GDM1 (cell line): ENCODE data around the gene LCP2.
"Not testable (repeated sequence)": the region's sequence is repeated elsewhere in the genome, so short reads cannot be mapped to it uniquely, and the experiment has no call there.

Source experiments
- DNase-seq: peaks from one replicate; lab custom pipeline; 2025; lab: John Stamatoyannopoulos, UW

The LCP2 gene

GRCh38 chr5:170273968-170274710, 23.4 kb downstream of the LCP2 start:
- peak; percentile 36 for DNase-seq

GRCh38 chr5:170270293-170271069, 27.1 kb downstream of the LCP2 start:
- no peak for DNase-seq

- no peak for DNase-seq
Measured at GRCh38 chr5:170269579-170269978, 28.0 kb downstream of the LCP2 start.

GRCh38 chr5:170268884-170269283, 28.7 kb downstream of the LCP2 start:
- peak; percentile 76 for DNase-seq

GRCh38 chr5:170268153-170268689, 29.4 kb downstream of the LCP2 start:
- no peak for DNase-seq

GRCh38 chr5:170267431-170268152, 30.0 kb downstream of the LCP2 start:
- DNase-seq, result peak; percentile 23

- DNase-seq, result no peak
Measured at GRCh38 chr5:170266570-170267381, 30.8 kb downstream of the LCP2 start.

GRCh38 chr5:170265522-170265921, 32.1 kb downstream of the LCP2 start:
- DNase-seq, result no peak

GRCh38 chr5:170263906-170264305, 33.7 kb downstream of the LCP2 start:
- DNase-seq, result no peak

GRCh38 chr5:170262061-170263045, 35.2 kb downstream of the LCP2 start:
- DNase-seq, result no peak

GRCh38 chr5:170261528-170262043, 36.0 kb downstream of the LCP2 start:
- no peak for DNase-seq

GRCh38 chr5:170257370-170257769, 40.2 kb downstream of the LCP2 start:
- DNase-seq, result no peak

GRCh38 chr5:170256571-170256970, 41.0 kb downstream of the LCP2 start:
- no peak for DNase-seq

GRCh38 chr5:170254056-170254455, 43.5 kb downstream of the LCP2 start:
- DNase-seq, result no peak

- DNase-seq, result no peak
Measured at GRCh38 chr5:170252720-170253350, 44.7 kb downstream of the LCP2 start.

GRCh38 chr5:170252109-170252508, 45.5 kb downstream of the LCP2 start:
- no peak for DNase-seq

- no peak for DNase-seq
Measured at GRCh38 chr5:170251462-170251861, 46.1 kb downstream of the LCP2 start.

GRCh38 chr5:170250810-170251317, 46.7 kb downstream of the LCP2 start:
- no peak for DNase-seq

GRCh38 chr5:170249355-170249754, 48.2 kb downstream of the LCP2 start:
- no peak for DNase-seq

- DNase-seq, result not testable (repeated sequence)
Measured at GRCh38 chr5:170248931-170249227, 48.7 kb downstream of the LCP2 start.
